ENCODE results near the gene SIX2.
A peak's percentile ranks its signal among the peaks of the same experiment; 100 is the strongest.

The SIX2 gene

DNA sequence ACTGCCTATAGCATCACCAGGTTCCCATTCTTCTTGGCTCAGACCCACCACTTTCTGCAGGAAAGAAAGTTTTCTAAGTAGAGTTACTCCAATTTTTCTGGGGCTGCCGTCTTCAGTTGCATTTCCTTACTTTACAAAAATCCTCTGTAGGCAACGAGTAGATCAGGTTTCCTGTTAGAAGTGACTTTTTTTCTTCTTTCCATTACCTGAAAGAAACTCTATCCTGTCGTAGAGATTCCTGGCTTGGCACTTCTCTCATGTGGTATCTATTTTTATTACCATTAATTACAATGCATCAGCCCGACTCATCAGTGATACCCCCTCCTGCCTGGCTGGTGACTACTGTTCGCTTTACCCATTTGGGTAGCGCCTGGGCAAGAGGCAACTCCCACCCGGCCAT is 5.6 kb upstream of the SIX2 start:
- DNase-seq: no peak

DNA sequence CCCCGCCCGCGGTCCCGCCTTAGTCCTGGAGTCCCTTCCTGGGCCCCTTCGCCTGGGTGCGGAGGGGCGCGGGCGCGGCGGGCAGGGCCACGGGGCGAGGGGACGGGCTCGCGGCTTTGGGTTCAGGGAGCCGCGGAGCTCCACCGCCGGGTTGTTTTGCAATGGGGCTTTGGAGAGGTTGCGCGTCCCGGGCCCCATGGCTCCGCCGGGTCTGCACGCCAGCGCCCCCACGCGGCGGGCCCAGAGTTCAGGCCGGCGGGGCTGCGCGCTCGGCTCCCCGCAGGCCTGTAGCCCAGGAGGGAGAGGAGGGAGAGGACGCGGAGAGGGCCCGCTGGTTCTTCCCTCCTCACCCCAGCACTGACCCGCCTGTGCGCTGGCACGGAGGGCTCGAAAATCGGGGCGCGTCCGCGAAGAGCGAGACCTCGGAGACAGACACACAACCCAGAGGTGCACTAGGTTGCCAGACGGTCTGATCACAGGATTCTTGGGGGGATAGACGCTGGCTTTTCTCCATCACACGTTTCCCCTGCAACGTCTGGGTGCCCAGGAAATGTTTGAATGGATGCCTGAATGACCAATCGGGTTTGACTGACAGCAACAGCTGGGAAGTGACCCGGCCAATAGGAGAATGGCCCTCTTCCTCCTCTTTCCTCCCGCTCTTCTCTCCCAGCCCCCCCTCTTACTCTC is 4.9 kb upstream of the SIX2 start:
- no peak for DNase-seq

DNA sequence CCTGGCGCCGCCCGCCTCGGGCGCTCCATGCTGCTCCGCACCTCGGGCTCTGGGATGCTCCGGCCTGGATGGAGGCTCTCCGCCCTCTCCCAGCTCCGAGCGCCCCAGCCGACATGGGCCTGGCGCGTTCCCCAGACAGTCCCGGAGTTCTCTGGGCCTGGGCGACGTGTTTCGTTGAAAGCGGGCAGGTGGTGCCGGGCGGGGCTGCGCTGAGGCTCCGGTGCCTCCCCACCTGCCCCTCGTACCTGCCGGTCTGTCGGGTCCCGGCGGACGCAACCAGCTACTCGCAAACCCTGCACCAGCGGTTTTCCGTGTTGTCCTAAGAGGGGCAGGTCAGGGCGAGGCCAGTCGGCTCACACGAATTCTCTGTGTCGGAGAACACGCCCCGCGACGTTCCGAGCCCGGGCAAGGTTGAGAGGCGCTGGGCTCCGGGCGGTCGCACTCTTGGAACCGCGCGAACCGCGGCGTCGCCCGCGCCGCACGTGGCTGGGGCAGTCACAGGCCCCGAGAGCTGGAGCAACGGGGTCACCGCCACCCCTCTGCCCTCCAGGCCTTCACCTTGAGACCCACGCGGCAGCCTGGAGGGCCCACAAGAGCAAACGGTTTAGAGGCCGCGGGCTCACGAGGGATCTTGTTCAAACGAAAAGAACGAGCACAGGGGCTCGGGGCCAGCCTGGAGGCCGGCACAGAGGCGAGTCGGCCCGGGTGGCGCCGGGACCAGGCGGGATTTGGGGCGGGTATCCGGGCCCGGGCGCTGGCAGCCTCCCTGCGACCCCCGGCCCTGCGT is 4.2 kb upstream of the SIX2 start:
- no peak for DNase-seq

DNA sequence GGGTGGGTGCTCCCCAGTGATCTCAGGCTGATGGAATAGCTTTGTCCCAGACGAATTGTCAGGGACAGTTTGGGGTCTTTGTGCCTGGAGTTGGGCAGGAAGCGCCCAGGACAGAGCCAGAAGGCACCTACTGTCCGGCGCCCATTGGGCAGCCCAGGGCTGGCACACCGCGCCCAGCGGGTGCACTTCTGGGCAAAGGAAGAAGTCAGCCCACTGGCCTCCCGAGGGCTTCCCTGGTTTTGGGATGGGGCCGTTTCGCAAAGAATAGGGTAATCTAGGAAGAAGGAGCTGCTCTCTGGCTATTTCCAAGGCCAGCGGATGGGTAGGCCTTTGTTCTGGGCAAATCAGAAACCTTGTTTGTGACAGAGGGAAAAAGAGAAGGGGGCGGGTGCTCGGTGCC is 3.5 kb upstream of the SIX2 start:
- no peak for DNase-seq

DNA sequence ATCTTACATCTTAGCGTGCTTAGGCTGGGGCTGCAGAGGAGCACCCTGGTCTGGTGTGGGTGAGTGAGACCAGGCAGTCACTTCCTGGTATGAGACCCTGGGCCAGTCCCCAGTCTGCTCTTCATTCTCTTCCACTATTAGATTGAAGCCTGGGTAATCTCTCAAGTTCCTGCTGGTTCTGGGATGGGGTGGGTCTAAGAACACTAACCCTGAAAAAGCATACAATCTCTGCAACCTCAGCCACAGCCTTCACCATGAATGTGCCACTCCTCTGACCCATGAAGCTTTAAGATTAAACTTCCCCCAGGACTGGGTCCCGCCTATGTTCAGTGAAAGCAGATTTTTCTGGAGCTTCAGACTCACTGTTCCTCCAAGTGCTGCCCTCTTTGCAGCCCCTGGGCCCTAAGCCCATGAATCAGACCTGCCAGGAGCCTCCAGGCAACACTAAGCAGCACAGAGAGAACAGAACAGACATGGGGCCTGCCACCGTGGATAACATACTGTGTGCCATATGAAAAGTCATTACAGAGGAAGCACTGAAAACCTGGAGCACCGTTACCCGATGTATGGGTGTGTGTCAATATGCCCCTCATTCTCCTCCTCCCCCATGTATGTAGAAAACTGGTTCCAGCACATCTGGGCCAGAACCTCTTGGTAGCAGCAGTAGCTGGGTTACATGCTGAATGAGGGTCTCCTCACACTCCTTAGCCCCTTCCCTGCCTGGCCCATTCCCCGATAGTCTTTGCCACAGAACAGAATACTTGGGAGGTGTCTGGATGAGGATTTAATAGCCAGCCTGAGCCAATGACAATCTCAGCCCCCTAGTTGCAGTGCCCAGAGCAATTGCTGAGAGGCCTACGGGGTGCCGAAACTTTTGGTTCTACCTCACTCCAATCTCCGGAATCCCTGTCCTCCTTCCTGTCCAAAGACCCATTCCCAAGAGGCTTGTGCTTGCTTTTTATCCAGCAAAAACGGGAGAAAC is 2.7 kb upstream of the SIX2 start:
- no peak for DNase-seq

DNA sequence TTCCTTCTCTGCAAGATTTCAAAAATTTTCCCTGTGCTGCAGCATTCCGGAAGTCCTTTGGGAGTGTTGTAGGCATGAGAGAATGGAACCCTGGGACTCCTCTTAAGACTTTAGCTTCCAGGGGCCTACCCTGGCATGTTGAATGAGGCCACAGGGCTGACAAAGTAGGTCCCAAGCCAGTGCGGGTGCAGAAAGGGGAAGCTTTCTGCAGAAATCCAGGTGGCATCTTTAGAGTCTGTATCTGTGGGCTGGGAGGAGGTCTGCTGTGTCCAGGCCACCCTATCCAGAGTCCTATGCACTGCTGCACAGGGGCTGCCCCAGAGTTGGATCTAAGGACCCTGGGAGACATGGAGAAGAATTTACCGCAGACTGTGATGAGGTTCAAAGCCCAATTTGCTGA is 1.9 kb upstream of the SIX2 start:
- DNase-seq: no peak

DNA sequence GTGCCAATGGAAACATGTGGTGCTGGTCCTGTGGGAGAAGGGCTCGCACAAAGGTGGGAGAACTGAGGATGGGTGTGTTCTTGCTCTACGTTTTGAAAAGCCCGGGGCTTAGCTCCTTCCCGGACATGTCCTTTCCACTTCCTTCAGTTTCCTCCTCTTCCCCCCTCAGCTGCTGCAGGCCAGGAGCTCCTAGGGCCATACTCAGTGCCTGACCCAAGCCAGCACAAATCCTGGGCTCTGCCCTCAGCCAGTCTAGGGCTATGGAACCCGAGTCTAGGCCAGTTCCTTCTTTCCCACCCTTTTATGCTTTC is 1.4 kb upstream of the SIX2 start:
- DNase-seq: no peak

DNA sequence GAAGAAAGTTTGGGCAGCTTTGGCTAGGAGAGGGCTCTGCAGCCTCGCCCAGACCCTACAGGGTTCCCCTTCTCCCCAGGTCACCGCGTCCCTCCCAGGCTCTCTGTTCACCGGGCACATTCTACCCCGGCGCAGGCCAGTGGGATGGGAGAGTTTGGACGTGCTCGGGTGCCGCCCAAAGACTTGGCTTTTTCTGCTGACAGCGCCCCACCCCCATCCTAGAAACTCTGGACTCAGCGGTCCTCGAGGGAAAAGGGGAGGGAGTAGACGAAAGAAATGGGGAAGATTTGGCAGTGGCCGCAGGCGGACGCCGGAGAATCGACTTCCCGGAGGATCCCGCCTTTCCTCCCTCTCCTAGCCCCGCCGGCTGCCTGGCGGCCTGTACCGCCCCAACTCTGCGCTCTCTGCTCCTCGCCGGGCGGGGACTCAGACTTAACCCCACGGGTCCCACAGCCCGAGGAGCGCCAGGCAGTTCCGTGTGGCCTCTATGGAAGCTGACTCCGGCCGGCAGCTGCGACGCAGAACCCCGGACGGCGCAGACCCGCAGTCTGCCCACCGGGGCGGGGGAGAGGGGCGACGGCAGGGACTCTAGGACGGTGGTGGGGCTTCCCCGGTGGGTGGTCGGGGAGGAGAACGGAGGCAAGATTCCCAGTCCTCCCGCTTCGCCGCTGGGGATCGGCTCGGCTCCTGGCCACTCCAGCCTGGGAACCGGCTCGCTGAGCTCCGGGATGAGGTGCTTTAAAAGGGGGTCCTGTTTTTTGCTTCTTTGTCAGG is 863 bp upstream of the SIX2 start:
- no peak for DNase-seq

DNA sequence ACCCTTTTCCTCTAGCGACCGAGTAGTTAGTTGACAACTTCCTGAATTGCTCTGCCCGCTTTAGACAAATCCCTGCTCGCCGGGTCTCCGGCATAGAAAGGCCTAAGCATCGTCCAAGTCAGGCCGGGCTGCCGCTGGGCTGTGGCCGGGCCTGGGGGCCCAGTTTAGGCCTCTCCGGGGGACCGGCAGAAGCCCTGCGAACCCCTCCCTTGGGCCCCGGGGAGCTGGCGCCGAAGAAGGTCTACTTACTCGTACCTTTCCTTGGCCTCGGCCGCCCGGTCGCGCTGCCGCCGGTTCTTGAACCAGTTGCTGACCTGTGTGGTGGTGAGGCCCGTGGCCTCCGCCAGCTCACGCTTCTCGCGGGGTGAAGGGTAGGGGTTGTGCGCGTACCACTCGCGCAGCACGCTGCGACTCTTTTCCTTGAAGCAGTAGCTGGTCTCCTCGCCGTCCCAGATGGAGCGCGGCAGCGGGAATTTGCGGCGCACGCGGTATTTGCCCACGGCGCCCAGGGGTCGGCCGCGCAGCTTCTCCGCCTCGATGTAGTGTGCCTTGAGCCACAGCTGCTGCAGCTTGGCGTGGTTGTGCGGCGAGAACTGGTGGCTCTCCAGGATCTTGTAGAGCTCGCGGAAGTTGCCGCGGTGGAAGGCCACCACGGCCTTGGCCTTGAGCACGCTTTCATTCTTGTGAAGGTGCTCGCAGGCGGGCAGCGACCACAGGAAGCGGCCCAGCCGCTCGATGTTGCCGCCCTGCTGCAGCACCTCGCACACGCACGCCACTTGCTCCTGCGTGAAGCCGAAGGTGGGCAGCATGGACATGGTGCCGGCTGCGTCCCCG is 739 bp downstream of the SIX2 start:
- peak; percentile 3 for DNase-seq

DNA sequence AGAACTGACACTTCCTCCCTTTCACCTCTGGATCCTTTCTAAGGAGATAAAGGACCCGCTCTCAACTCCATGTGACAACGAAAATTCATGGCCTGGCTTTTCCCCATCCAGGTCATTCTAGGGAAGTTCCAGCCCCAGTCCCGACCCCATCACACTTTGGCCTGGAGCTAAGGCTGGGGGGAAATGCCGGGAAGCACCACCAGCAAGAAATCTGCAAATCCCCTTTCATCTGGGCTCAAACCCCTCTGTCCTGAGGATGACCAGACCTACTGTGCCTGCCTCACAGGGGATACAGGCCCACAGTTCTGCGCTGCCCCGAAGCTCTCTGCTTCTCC is 1.3 kb downstream of the SIX2 start:
- DNase-seq: no peak

DNA sequence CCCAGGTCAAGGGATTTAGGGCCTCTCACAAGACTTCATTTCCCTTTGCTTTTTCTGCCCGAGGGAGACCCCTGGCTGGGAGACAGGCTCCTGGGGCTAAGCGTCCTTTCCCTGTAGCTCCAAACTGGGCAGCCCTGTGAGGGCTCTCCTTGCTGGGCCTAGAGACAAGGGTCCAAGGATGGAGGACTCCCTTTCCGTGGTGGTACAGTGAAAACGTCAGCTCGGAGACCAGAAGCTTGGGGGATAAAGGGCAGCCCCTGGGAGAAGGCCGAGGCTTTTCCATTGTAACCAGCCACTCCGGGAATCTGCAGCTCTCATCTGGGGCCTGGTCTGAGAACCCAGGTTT is 2.3 kb downstream of the SIX2 start:
- no peak for DNase-seq

DNA sequence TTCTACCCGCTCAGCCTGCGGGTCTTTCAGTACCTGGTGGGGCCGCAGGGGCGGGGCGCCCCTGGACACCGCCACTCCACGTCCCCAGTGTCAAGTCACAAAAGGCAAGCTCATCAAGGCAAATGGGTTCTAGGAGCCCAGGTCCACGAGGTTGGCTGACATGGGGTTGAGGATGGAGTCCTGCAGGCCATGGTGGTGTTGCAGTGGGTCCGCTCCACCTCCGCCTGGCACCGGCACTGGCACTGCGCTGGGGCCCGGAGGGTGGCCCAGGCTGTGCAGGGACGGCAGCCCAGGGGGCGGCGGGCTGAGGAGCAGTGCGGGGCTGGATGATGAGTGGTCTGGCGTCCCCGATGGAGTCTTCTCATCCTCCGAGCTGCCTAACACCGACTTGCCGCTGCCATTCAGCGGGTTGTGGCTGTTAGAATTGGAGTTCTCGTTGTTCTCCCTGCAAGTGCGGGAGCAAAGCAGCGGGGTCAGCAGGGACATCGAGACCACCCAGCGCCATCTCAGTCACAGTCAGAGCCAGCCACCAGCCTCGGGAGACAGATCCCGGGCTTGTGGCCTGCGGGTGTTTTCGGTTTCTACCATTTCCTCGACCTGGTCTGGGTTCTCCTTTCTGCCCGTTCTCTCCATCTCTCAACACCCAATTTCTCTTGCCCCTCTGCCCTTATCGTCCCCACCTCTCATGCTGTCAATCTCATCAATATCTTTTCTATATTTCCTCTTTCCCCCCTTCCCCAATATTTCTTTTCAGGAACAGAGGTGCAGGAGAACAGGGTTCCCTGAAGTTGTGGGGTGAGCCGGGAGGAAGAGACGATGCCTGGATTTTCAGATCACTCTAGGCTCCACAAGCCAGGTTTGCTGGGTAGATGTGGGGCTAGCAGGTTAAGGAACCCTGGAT is 3.0 kb downstream of the SIX2 start:
- DNase-seq: no peak

DNA sequence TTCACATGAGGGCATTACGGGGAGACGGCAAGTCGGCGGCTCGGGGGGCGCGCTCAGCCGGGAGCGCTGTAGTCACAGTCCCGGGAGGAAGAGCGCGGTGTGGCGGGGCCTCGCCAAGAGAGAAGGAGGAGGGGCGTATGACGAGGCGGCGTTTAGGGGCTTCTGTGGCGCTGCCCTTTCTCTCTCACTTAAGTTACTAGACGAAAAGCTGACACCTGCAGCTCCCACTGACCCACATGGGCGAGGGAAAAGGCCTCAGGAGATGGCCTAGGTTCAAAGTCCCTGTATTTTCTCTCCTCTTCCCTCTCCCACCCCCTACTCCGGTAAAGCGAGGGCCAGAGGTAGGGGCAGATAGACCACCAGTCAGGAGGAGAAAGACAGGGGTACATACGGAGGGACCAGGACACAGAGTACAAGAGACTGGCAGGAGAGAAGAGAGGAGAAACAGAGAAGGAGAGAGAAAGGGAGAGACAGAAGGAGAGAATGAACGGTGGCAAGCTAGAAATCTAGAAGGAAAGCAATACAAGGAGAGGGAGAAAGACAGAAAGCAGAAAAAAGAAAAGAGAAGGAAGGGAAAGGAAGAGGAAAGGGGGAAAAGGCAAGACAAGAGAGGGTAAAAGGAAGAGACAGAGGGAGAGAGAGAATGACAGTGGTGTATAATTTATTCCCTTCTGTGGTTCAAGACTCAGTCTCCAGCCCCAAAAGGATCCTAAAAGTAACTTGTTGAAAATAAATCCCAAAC is 3.8 kb downstream of the SIX2 start:
- DNase-seq: no peak

DNA sequence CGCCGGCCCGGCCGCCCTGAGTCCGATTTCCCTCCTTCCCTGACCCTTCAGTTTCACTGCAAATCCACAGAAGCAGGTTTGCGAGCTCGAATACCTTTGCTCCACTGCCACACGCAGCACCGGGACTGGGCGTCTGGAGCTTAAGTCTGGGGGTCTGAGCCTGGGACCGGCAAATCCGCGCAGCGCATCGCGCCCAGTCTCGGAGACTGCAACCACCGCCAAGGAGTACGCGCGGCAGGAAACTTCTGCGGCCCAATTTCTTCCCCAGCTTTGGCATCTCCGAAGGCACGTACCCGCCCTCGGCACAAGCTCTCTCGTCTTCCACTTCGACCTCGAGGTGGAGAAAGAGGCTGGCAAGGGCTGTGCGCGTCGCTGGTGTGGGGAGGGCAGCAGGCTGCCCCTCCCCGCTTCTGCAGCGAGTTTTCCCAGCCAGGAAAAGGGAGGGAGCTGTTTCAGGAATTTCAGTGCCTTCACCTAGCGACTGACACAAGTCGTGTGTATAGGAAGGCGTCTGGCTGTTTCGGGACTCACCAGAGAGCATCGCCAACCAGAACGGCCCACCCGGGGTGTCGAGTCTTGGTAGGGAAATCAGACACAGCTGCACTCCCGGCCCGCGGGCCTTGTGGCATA is 4.6 kb downstream of the SIX2 start:
- DNase-seq: no peak

DNA sequence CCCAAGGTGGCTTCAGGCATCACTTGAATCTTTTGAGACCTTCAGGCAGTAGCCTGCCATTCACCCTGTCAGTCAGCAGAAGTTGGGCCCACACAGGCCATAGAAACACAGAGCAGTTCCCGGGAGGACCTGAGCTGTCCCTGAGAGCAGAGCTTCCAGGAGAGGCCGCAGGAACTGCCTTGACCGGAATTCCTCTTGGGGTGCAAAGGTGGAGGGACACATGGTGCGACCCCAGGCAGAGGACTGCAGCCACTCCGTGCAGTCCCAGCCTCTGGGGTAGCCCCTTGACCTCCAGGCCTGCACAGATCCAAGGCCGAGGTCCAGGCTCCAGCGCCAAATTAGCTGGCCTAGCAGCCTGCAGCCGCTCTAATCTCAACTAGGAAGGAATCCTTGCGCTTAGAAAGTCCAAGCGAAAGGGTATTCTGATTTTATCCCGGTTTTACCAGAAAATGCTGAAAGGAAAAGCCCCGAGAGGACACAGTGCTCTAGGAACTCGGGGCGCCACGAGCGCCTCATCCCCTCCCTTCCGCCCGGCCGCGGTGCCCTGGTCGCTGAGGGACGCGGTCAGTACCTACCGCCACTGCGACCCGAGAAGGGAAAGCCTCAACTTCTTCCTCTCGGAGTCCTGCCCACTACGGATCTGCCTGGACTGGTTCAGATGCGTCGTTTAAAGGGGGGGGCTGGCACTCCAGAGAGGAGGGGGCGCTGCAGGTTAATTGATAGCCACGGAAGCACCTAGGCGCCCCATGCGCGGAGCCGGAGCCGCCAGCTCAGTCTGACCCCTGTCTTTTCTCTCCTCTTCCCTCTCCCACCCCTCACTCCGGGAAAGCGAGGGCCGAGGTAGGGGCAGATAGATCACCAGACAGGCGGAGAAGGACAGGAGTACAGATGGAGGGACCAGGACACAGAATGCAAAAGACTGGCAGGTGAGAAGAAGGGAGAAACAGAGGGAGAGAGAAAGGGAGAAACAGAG is 5.4 kb downstream of the SIX2 start:
- no peak for DNase-seq

DNA sequence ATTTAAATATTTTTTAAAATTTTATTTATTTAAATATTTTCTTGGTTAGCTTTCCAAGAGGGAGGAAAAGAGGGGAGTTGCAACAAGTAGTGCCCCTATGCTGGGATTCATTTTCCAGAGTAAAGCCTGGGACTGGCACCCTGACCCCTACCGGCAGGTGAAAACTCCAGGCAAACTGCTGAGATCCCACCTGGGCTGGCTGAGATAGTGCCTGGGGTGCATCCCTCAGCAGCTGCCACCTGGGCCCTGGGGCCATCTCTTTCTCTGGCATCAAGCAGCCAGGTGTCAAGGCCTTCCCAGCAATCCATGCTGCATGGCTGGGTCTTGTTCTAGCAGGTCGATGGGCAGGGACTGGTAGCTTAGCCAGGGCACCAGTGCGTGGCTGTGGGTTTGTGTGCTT is 6.6 kb downstream of the SIX2 start:
- DNase-seq: no peak

DNA sequence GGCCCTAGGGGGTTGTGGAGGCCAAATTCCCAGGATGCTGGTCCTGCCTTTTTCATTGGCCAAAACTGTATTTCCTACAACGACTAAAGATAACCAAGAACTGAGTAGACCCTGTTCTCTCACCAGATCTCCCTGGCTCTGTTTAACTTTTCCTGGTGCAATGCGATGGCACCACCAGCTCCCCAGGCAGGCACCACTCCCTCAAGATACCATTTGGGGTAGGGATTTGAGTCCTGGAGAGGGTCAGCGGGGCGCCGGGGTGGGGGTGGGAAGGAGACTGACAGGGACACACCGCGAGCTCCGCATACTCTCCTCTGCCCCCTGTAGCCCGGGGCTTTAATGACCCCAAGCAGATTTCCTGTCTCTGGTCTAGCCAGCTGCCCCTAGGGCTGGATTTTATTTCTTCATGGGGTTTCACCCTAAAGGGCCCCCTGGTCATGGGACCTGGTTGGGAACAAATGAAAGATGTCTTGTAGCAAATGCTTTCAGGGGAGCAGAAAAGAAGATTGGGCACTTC is 7.3 kb downstream of the SIX2 start:
- no peak for DNase-seq

Measured in NCI-H1417 treated with DMSO at 0.1 percent for 48 hours (cell line).